SK-N-MC (cell line): ENCODE results near the gene P2RY14.

Source experiments
- EZH2 ChIP-seq: fragments of 200-600 bp; sonication (generic); IDR thresholded peaks from one replicate; pipeline ENCODE4 v1.6.1; 2017; ENCODE audit warnings: antibody characterized with exemption
- POLR2AphosphoS5 ChIP-seq: IDR thresholded peaks from 2 replicates; pipeline ENCODE4 v1.6.1; 2012; ENCODE audit warnings: mild to moderate bottlenecking, low read depth, low read length, borderline replicate concordance

DNA sequence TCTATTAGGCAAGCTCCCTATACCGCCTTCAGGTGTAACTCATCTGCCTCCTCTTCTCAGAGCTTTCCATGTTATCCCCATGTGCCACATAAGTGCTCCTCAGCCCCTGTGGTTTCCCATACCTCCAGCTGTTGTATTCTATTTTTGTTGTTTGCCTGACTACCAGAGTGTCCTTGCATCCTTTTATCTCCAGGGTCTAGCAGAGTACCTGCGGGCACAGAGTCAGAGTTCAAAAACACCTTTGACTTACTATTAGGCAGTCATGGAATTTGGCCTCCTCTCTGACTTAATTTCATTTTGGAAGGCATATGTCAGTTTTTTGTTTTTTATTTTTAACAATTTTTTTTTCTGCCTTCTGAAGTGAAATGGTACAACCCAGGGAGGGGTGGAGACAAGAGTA, 31.2 kb upstream of the P2RY14 start:
- no peak for TF ChIP-seq EZH2
- no peak for TF ChIP-seq POLR2AphosphoS5
